ENCODE results near the gene DAZL.

The DAZL gene

GRCh38 chr3:16543242-16543864, 61.9 kb downstream of the DAZL start:
- DNase-seq: no peak

GRCh38 chr3:16538507-16538906, 66.7 kb downstream of the DAZL start:
- DNase-seq: no peak

GRCh38 chr3:16536996-16537395, 68.2 kb downstream of the DAZL start:
- no peak for DNase-seq

All from GOT3 (cell line).